ENCODE results near the gene RIMS3. TPM values are rescaled to one million over a fixed set of nuclear protein-coding genes. Genes with fewer than 3 reads are reported as not detected.

Gene RIMS3
- total and polyA plus RNA-seq, 8 donors, result 1.3 to 5.0 (median 1.8) TPM

DNA sequence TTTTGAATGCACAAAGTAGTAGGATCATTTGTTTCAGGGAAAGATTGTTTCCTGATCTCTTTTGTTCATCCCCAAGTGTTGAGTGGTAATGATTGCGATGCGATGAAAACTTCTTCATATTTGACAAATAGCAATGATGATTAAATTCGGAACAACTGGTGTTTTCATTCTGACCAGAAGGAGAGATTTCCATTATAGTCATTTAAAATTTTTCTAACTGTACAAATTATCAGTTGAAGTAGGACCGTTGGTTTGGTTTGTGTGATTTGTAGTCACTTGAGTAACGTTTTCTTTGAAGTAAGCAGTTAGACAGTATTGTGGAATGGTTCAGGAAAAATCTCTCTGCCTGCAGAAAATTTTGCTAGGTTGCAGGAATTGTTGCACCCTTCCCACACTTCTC is 32.0 kb upstream of the RIMS3 start:
- TF ChIP-seq, protein P1, sequence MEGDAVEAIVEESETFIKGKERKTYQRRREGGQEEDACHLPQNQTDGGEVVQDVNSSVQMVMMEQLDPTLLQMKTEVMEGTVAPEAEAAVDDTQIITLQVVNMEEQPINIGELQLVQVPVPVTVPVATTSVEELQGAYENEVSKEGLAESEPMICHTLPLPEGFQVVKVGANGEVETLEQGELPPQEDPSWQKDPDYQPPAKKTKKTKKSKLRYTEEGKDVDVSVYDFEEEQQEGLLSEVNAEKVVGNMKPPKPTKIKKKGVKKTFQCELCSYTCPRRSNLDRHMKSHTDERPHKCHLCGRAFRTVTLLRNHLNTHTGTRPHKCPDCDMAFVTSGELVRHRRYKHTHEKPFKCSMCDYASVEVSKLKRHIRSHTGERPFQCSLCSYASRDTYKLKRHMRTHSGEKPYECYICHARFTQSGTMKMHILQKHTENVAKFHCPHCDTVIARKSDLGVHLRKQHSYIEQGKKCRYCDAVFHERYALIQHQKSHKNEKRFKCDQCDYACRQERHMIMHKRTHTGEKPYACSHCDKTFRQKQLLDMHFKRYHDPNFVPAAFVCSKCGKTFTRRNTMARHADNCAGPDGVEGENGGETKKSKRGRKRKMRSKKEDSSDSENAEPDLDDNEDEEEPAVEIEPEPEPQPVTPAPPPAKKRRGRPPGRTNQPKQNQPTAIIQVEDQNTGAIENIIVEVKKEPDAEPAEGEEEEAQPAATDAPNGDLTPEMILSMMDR (IDR thresholded peaks at IDR 0.05), result no peak
- H3K27ac ChIP-seq, result no peak overlapping the region
- H3K36me3 ChIP-seq, result no peaks in the 10 kb centered on the region
- no peak overlapping the region for H3K4me3 ChIP-seq
- intact Hi-C loops (cut with DNase I), result no loop called here
- no peaks in the 10 kb centered on the region for H3K9me3 ChIP-seq
- H3K4me1 ChIP-seq, result peaks cover 11 to 92% of the 10 kb centered on the region in 2 donors
- no peaks in the 10 kb centered on the region for H3K27me3 ChIP-seq
- DNase-seq, result no peak
- ATAC-seq, result no peak

DNA sequence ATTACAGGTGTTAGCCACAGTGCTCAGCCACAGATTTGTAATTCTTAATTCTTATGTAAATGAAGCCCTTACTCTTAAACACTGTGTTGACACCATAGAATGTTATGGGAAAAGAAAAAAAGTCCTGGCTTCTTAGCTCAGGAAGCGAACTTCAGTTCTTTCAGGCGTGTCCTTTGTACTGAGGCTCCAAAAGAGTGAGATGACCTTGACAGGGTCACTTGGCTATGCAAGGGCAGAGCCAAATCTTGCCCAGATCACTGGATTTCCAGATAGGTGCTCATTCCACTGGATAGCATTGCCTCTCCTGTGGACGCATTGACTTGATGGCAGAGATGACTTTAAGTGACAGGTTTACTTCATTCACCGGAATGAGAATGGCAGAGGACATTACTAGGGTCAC is 30.8 kb upstream of the RIMS3 start:
- H3K9me3 ChIP-seq, result no peaks in the 10 kb centered on the region
- no peaks in the 10 kb centered on the region for H3K36me3 ChIP-seq
- intact Hi-C loops (cut with DNase I), result no loop called here
- ATAC-seq (no peak), DNase-seq (no peak)
- H3K27ac ChIP-seq, result no peak overlapping the region
- TF ChIP-seq, protein P1 (IDR thresholded peaks at IDR 0.05), result no peak
- no peak overlapping the region for H3K4me3 ChIP-seq
- H3K4me1 ChIP-seq, result peaks cover 11 to 85% of the 10 kb centered on the region in 2 donors
- no peaks in the 10 kb centered on the region for H3K27me3 ChIP-seq

DNA sequence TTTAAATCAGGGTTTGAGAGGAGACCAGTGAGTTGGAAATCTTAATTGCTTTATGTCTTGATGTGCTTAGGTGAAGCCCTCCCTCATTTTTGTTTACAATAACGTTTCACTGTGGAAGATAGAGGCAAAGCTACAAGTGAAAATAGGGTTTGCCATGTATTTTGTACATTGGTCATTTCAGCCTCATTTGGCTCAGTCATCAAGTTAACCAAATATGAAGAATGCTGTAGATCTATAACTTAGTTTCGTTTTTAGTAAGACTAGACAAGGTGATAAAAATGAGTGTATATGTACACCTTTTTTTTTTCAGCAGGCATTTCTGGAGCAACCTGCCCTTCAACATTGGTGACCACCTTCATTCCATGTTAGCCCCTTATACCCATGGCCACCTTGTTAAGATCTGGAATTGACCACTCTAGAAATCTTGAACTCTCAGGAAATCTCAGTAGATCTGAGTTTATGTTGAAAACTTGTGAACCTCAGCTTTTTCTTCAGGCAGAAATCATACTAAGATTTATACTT is 28.9 kb upstream of the RIMS3 start:
- TF ChIP-seq, protein P1 (IDR thresholded peaks at IDR 0.05), result no peak
- peaks cover 11 to 81% of the 10 kb centered on the region in 2 donors for H3K4me1 ChIP-seq

DNA sequence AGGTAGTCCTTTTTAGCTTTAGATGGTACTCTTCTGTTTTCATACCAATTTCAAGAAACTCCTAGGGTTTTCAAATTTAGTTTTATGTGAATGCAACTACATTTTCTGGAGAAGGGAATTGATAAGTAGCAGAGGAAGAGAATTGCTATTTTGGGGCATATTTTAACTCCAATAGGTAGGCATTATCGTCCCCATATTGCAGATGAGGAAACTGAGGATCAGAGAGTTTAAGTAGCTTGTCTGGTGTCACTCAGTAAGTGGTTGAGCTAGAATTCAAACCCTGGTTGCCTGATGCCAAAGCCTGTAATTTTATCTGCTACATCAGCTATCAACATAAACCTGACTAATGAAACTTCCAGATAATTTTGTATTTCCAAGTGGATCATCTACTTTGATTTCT is 27.9 kb upstream of the RIMS3 start:
- H3K4me1 ChIP-seq, result peaks cover 11 to 72% of the 10 kb centered on the region in 2 donors
- H3K9me3 ChIP-seq, result no peaks in the 10 kb centered on the region
- intact Hi-C loops (cut with DNase I), result no loop called here
- ATAC-seq (no peak), DNase-seq (no peak)
- peak overlapping the region in 1 of 2 donors; percentile 100 for H3K27ac ChIP-seq
- no peaks in the 10 kb centered on the region for H3K27me3 ChIP-seq
- H3K36me3 ChIP-seq, result no peaks in the 10 kb centered on the region
- no peak overlapping the region for H3K4me3 ChIP-seq
- TF ChIP-seq, protein P1 (IDR thresholded peaks at IDR 0.05), result no peak

More for the DNA sequence above, 28.9 kb upstream of the RIMS3 start:
- no peak for ATAC-seq
- Histone ChIP-seq H3K9me3 (no peaks in the 10 kb centered on the region), H3K27me3 (no peaks in the 10 kb centered on the region), H3K4me3 (no peak overlapping the region), H3K36me3 (no peaks in the 10 kb centered on the region), H3K27ac (no peak overlapping the region)
- intact Hi-C loops (cut with DNase I), result no loop called here
- no peak for DNase-seq

DNA sequence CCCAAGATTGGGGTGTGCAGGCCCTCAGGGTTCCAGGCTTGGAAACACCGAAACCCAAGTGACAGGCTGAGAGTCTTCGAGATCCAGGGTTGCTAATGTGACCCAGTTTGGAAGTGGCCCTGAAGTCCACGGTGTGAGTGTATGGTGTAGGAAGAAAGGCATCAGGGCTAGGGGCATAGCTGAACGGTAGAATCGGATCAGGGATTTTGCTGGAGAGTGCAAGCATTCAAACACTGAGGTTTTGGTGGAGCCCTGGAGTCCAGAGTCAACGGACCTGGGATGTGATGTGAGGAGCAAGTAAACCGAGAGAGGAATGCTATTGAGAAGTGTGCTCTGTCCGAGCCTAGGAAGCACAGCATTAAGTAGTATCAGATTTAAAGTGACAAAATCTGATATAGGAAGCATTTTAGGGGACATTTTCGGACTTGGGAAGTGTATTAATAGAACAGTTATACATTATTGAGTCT is 27.0 kb upstream of the RIMS3 start:
- peaks cover 11 to 62% of the 10 kb centered on the region in 2 donors for H3K4me1 ChIP-seq
- ATAC-seq (peak; percentile 14), DNase-seq (no peak)
- H3K27ac ChIP-seq, result peak overlapping the region; percentile 98 to 100
- H3K27me3 ChIP-seq, result no peaks in the 10 kb centered on the region
- intact Hi-C loops (cut with DNase I), result no loop called here
- no peaks in the 10 kb centered on the region for H3K9me3 ChIP-seq
- TF ChIP-seq, protein P1 (IDR thresholded peaks at IDR 0.05), result no peak
- H3K4me3 ChIP-seq, result peak overlapping the region; percentile 70 to 81
- H3K36me3 ChIP-seq, result no peaks in the 10 kb centered on the region
